Transverse colon (tissue), 3 donors: Measurements from ENCODE around the gene UBN1.

Source experiments
- POLR2A ChIP-seq: fragments of 450-650 bp; IDR thresholded peaks from one replicate; pipeline ENCODE4 v1.6.1; 2016; ENCODE audit warnings: antibody characterized with exemption, mild to moderate bottlenecking, moderate library complexity
- TF ChIP-seq, protein P1 (sequence below), 5 experiments: fragments of 200-600 bp in 3 of 5; fragments of 450-650 bp in 2 of 5; sonication (generic) in 3 of 5; IDR thresholded peaks; 1 replicate in 2 of 5; 2 replicates in 3 of 5; pipeline ENCODE4 v1.5.1; 2016 to 2017; ENCODE audit warnings: antibody characterized with exemption in 5 of 5, inconsistent platforms in 3 of 5, mild to moderate bottlenecking in 2 of 5, moderate library complexity in 1 of 5

DNA sequence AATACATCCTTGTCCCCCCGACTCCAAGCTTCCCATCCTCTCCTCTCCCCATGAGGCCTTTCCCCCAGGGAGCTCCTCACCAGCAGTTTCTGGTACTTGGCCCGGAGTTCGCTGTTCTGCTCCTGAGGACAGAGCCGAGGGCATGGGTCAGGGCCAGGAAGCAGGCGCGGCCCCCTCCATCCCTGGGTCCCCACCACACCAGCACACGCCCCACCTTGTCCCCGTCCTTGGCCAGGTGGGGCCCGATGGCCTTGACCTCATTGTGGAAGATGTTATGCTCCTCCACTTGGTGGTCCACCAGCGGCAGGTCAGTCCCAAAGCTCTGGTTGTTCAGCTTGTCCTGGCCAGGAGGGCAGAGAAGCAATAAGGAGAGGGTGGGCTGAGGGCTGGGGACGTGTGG, 53.5 kb downstream of the UBN1 start:
- TF ChIP-seq, protein P1, sequence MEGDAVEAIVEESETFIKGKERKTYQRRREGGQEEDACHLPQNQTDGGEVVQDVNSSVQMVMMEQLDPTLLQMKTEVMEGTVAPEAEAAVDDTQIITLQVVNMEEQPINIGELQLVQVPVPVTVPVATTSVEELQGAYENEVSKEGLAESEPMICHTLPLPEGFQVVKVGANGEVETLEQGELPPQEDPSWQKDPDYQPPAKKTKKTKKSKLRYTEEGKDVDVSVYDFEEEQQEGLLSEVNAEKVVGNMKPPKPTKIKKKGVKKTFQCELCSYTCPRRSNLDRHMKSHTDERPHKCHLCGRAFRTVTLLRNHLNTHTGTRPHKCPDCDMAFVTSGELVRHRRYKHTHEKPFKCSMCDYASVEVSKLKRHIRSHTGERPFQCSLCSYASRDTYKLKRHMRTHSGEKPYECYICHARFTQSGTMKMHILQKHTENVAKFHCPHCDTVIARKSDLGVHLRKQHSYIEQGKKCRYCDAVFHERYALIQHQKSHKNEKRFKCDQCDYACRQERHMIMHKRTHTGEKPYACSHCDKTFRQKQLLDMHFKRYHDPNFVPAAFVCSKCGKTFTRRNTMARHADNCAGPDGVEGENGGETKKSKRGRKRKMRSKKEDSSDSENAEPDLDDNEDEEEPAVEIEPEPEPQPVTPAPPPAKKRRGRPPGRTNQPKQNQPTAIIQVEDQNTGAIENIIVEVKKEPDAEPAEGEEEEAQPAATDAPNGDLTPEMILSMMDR (IDR thresholded peaks at IDR 0.05) = no peak
- TF ChIP-seq POLR2A = no peak
